GM11168 (cell line): ENCODE data around the gene CALCR.
"Not testable (repeated sequence)": the region's sequence is repeated elsewhere in the genome, so short reads cannot be mapped to it uniquely, and the experiment has no call there.

ENCODE experiments used
- in situ Hi-C: fragments of 300-500 bp; cut with MboI; formaldehyde crosslinking; loops from one replicate; pipeline ENCODE4 v1.12.0; 2022; ENCODE audit warnings: low sequenced_read_pairs; ENCODE audit not compliant: unreplicated experiment

The CALCR gene

GRCh38 chr7:93574646-93575554, at the start of gene CALCR:
Gene CALCR (minus strand): TSS chr7:93574724. CDS start chr7:93486981, 87,743 bp downstream.
- in situ Hi-C loops, result no loop called here

GRCh38 chr7:93623816-93624215, 49.3 kb upstream of the CALCR start:
- in situ Hi-C loops, result no loop called here

- in situ Hi-C loops, result no loop called here
These were observed 47.8 kb upstream of the CALCR start for GRCh38 chr7:93622036-93623033.

DNA sequence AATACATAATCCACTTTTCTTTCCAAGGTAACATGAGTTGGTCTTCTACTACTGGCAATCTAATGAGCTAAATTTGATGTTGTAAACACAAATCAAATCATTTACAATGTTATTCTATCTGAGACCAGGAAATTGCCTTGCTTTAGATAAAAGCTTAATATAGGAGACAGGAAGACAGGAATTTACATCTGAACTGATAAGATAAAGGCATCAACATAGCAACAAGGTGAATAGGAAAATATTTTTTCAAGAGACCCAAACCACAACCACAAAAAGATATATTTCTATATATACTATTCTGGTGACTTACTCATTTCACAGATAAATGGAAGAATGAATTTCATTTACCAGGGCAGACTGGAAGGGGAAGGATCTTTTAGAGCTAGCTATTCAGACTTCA, 46.3 kb upstream of the CALCR start:
- in situ Hi-C loops, result no loop called here

- in situ Hi-C loops, result no loop called here
These were observed 45.5 kb upstream of the CALCR start for GRCh38 chr7:93620057-93620456.

- in situ Hi-C loops, result no loop called here
These were observed 26.8 kb upstream of the CALCR start for GRCh38 chr7:93601363-93601762.

- in situ Hi-C loops, result no loop called here
These were observed 19.7 kb upstream of the CALCR start for GRCh38 chr7:93594250-93594649.

- in situ Hi-C loops, result no loop called here
These were observed 18.2 kb upstream of the CALCR start for GRCh38 chr7:93592588-93593266.

DNA sequence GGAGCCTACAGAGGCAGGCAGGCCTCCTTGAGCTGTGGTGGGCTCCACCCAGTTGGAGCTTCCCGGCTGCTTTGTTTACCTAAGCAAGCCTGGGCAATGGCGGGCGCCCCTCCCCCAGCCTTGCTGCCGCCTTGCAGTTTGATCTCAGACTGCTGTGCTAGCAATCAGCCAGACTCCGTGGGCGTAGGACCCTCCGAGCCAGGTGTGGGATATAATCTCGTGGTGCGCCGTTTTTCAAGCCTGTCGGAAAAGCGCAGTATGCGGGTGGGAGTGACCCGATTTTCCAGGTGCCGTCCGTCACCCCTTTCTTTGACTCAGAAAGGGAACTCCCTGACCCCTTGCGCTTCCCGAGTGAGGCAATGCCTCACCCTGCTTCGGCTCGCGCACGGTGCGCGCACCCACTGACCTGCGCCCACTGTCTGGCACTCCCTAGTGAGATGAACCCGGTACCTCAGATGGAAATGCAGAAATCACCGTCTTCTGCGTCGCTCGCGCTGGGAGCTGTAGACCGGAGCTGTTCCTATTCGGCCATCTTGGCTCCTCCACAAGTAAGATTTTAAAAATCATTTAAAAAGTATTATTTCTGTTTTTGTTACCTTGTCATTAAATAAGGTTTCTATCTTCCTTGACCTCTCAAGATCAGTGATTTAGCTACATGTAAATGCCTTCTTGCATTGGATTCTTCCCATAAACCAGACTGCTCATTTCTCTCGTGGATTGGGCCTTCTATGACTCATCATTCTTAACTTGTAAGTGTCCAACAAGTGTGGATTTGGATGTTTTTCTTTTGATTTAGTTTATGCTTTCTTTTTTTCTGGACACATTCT, 16.9 kb upstream of the CALCR start:
- in situ Hi-C loops, result not testable (repeated sequence)

GRCh38 chr7:93586479-93586865, 11.9 kb upstream of the CALCR start:
- in situ Hi-C loops, result not testable (repeated sequence)

- in situ Hi-C loops, result not testable (repeated sequence)
These were observed 11.4 kb upstream of the CALCR start for GRCh38 chr7:93585694-93586478.

- in situ Hi-C loops, result no loop called here
These were observed 4.9 kb upstream of the CALCR start for GRCh38 chr7:93579431-93579830.

DNA sequence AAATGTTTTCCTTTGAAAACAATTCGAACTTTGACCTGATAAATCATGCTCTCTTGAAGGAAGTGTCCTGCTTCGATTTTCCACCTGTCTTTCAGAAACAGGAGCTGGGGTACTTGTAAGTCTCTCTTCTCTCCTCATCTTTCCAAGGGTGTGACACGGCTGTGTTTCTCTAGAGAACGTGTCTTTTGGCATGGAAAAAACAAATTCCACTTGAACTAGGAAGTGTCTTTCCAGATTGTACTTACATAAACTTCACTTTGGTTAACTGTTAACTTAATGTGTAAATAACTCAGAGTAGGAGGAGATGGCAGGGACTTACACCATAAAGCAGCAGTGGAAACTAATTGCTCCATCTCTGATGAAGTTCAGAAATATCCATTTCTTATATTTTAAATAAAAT, 4.2 kb upstream of the CALCR start:
- in situ Hi-C loops, result no loop called here

DNA sequence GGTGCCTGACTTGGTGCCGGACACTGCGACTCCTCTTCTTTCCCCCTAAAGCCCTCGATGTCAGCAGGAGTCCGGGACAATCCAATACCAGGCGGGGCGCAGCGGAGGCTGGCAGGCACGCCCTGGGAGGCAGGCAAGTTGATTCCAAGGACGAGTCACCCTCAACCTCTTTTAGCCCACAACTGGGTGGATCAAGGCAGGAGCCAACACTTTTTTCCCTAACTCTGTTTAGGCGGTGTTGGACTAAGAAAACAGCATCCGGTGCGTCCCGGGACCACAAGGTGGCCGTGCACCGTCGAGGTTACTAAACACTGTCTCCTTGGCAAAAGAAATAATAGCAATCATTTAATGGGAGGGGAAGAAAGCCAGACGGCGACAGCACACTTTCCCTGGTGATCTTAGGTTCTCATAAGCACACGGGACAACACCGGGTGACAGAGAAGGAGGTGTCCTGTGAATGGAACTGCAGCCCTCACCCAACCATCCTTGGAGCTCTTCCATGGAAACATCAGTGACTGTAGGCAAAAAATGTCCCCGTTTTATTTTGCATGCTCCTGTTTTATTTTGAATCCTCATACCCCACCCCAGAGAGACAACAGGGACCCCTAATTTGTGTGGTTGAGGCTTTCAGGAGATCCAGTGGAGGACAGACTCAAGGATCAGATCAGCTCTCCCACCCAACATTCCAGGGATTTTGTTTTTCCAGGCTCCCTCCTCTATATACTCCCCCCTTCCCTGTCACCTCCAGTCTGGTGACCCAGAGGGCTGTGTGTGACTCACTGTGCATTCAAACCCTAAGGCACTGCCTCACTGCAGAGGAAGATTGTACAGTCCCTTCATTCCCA, 1.3 kb upstream of the CALCR start:
- in situ Hi-C loops, result no loop called here

- in situ Hi-C loops, result no loop called here
These were observed 267 bp downstream of the CALCR start for GRCh38 chr7:93574269-93574645.

GRCh38 chr7:93569189-93569588, 5.3 kb downstream of the CALCR start:
- in situ Hi-C loops, result no loop called here

DNA sequence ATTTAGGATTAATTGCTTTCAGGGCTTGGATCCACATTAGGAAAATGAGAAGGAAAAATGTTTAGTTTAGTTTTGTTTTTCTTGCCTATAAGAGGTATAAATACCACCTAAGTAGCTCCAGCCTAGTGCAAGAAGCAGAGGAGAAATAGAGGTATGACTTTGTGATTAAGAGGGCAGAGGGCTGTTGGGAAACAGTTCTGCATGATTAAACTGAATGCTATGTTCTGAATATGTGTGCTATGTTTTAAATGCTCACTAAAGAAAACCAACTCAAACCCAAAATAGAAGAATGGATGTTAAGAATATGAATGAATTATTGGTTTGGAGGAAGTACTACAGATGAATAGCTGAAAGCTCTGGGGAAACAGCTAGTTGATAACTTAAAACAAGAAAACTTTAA, 7.6 kb downstream of the CALCR start:
- in situ Hi-C loops, result no loop called here

GRCh38 chr7:93563584-93563983, 10.9 kb downstream of the CALCR start:
- in situ Hi-C loops, result no loop called here
